T-cell (primary cell): Measurements from ENCODE around the gene C1orf185. TPM values are rescaled to one million over a fixed set of nuclear protein-coding genes. Genes with fewer than 3 reads are reported as not detected.
"Not testable (repeated sequence)": the region's sequence is repeated elsewhere in the genome, so short reads cannot be mapped to it uniquely, and the experiment has no call there.

Experiments used
- ATAC-seq, 4 experiments: fragments of 200-7000 bp in 3 of 4; fragments of 150-1000 bp in 1 of 4; cut with Tn5 transposase; replicated peaks in 1 of 4; 1 replicate in 3 of 4; 2 replicates in 1 of 4; pipeline ENCODE4 v1.10.0; 2021; ENCODE audit warnings: moderate library complexity in 3 of 4, mild to moderate bottlenecking in 2 of 4, moderate number of reproducible peaks in 1 of 4
- CTCF ChIA-PET, 2 donors: fragments of 300-600 bp; sonication (Branson Sonifier 250); formaldehyde crosslinking; loops; one replicate each; lab custom pipeline; 2022; ENCODE audit warnings: antibody characterized with exemption in 2 of 2; lab: Charles Lee
- POLR2A ChIA-PET, 2 donors: fragments of 300-600 bp; sonication (Branson Sonifier 250); formaldehyde crosslinking; loops; one replicate each; lab custom pipeline; 2022; ENCODE audit warnings: antibody characterized with exemption in 2 of 2; lab: Charles Lee
- DNase-seq, 35 experiments: peaks; one replicate each; pipeline versions ENCODE4 v3.0.0 to v3.0.0-alpha.2; 2013 to 2023
- H3K27ac ChIP-seq: one replicate; pipeline ENCODE4 v1.5.1; 2013; ENCODE audit warnings: low read length
- H3K27me3 ChIP-seq, 2 experiments: replicated peaks in 1 of 2; 1 replicate in 1 of 2; 2 replicates in 1 of 2; pipeline versions ENCODE4 v1.6.1 to v1.7.0; 2013; ENCODE audit warnings: low read length in 1 of 2, mixed read lengths in 1 of 2; ENCODE audit not compliant: control insufficient read depth in 2 of 2, insufficient read depth in 2 of 2; ENCODE audit errors: extremely low read depth in 1 of 2
- H3K36me3 ChIP-seq, 2 donors: 1 replicate in 1 of 2; 2 replicates in 1 of 2; pipeline versions ENCODE4 v1.6.1 to v1.7.0; 2013; ENCODE audit warnings: low read length in 1 of 2; ENCODE audit not compliant: control insufficient read depth in 2 of 2, insufficient read depth in 1 of 2; ENCODE audit errors: extremely low read depth in 1 of 2
- H3K4me1 ChIP-seq, 2 experiments: 1 replicate in 1 of 2; 2 replicates in 1 of 2; pipeline versions ENCODE4 v1.6.1 to v1.7.0; 2013; ENCODE audit warnings: low read length in 2 of 2, mixed read lengths in 1 of 2; ENCODE audit not compliant: insufficient read depth in 2 of 2, control insufficient read depth in 1 of 2; ENCODE audit errors: extremely low read depth in 1 of 2
- H3K4me3 ChIP-seq, 2 donors: 1 replicate in 1 of 2; 2 replicates in 1 of 2; pipeline versions ENCODE4 v1.5.1 to v1.7.0; 2013; ENCODE audit warnings: mild to moderate bottlenecking in 2 of 2, low read length in 1 of 2, moderate library complexity in 1 of 2; ENCODE audit not compliant: control insufficient read depth in 1 of 2; ENCODE audit errors: extremely low read depth in 1 of 2
- H3K9me3 ChIP-seq: 2 replicates; pipeline ENCODE4 v1.7.0; 2013
- H3K27ac Mint-ChIP-seq, 2 donors: one replicate each; pipeline ENCODE4 v1.8.0; 2020 to 2021; ENCODE audit warnings: mild to moderate bottlenecking in 2 of 2, mixed read lengths in 2 of 2
- H3K27me3 Mint-ChIP-seq, 2 donors: one replicate each; pipeline ENCODE4 v1.8.0; 2021 to 2022; ENCODE audit warnings: mixed read lengths in 2 of 2
- H3K36me3 Mint-ChIP-seq: one replicate; pipeline ENCODE4 v1.8.0; 2021; ENCODE audit warnings: mixed read lengths
- H3K4me1 Mint-ChIP-seq, 3 donors: one replicate each; pipeline ENCODE4 v1.8.0; 2020 to 2022; ENCODE audit warnings: mixed read lengths in 3 of 3, mild to moderate bottlenecking in 1 of 3
- H3K4me3 Mint-ChIP-seq, 3 donors: one replicate each; pipeline ENCODE4 v1.8.0; 2020 to 2022; ENCODE audit warnings: mild to moderate bottlenecking in 3 of 3, mixed read lengths in 3 of 3, moderate library complexity in 3 of 3
- H3K9me3 Mint-ChIP-seq, 3 donors: one replicate each; pipeline ENCODE4 v1.8.0; 2020 to 2022; ENCODE audit warnings: mixed read lengths in 3 of 3
- WGBS: methylation state at CpG from one replicate; pipeline ENCODE4 v1.1.5; 2013; ENCODE audit warnings: missing lambda C conversion rate; ENCODE audit not compliant: insufficient coverage; 5-methylcytosine and 5-hydroxymethylcytosine counted together
- total RNA-seq, 35 experiments: library from RNA in 6 of 35; stranded (reverse) in 6 of 35; fragments of 120-200 nt in 1 of 35; gene quantifications; one replicate each; pipeline versions ENCODE4 v1.2.1 to v1.2.4 and lab custom pipeline; 2013 to 2026

The C1orf185 gene
- total RNA-seq, 5 donors from 2014 or later (not counting 1 experiment from before 2014, with no cell fraction given): not detected

GRCh38 chr1:51120629-51121028 is 18.6 kb downstream of the C1orf185 start:
- Mint-ChIP-seq H3K4me3 (no peak overlapping the region), H3K36me3 (no peaks in the 10 kb centered on the region), H3K27ac (no peak overlapping the region), H3K27me3 (peaks cover 9 to 15% of the 10 kb centered on the region in 2 donors), H3K9me3 (no peaks in the 10 kb centered on the region), H3K4me1 (no peaks in the 10 kb centered on the region)
- Histone ChIP-seq H3K27me3 (peaks cover 2 to 4% of the 10 kb centered on the region in 2 experiments), H3K4me3 (no peak overlapping the region), H3K36me3 (no peaks in the 10 kb centered on the region), H3K9me3 (no peaks in the 10 kb centered on the region), H3K4me1 (no peaks in the 10 kb centered on the region), H3K27ac (no peak overlapping the region)
- WGBS: no CpG with 5 or more reads among the region's 2 CpGs
- ChIA-PET CTCF (no interaction called here), POLR2A (no interaction called here)
- ATAC-seq (no peak), DNase-seq (no peak)

GRCh38 chr1:51127152-51127551 is 25.1 kb downstream of the C1orf185 start:
- ATAC-seq, H3K27me3 ChIP-seq, H3K4me3 ChIP-seq, H3K4me1 ChIP-seq, H3K4me1 Mint-ChIP-seq, CTCF ChIA-PET, H3K36me3 ChIP-seq, H3K9me3 Mint-ChIP-seq, H3K36me3 Mint-ChIP-seq, H3K27ac Mint-ChIP-seq, H3K9me3 ChIP-seq, H3K4me3 Mint-ChIP-seq, H3K27ac ChIP-seq, DNase-seq: not testable (repeated sequence)
- POLR2A ChIA-PET: interaction anchor here in 1 of 2 donors (0.6 kb wide), 1 partner anchor 28 kb away, joined by 3 read pairs; no protein-coding TSS in a partner anchor
- 100% methylated on average over 1 of the region's 7 CpGs for WGBS
- H3K27me3 Mint-ChIP-seq: peaks cover 11 to 24% of the 10 kb centered on the region in 2 donors

GRCh38 chr1:51131185-51131584 is 29.2 kb downstream of the C1orf185 start:
- Mint-ChIP-seq H3K4me3 (no peak overlapping the region), H3K27me3 (peaks cover 33 to 45% of the 10 kb centered on the region in 2 donors), H3K9me3 (peaks cover 8 to 28% (median 10%) of the 10 kb centered on the region in 3 donors), H3K36me3 (peaks cover 5% of the 10 kb centered on the region), H3K4me1 (no peaks in the 10 kb centered on the region), H3K27ac (no peak overlapping the region)
- no peak overlapping the region for H3K27ac ChIP-seq
- ATAC-seq: no peak
- CTCF ChIA-PET: no interaction called here
- no peaks in the 10 kb centered on the region for H3K4me1 ChIP-seq
- no peak overlapping the region for H3K4me3 ChIP-seq
- no peaks in the 10 kb centered on the region for H3K36me3 ChIP-seq
- POLR2A ChIA-PET: no interaction called here
- H3K27me3 ChIP-seq: peaks cover 0 to 4% of the 10 kb centered on the region in 2 experiments
- no CpG with 5 or more reads among the region's 3 CpGs for WGBS
- no peaks in the 10 kb centered on the region for H3K9me3 ChIP-seq
- no peak for DNase-seq

GRCh38 chr1:51133045-51133444 is 31.0 kb downstream of the C1orf185 start:
- H3K4me3 ChIP-seq: no peak overlapping the region
- Mint-ChIP-seq H3K4me3 (no peak overlapping the region), H3K4me1 (no peaks in the 10 kb centered on the region), H3K27ac (no peak overlapping the region), H3K9me3 (peaks cover 8 to 28% (median 10%) of the 10 kb centered on the region in 3 donors), H3K36me3 (peaks cover 5% of the 10 kb centered on the region), H3K27me3 (peaks cover 33 to 45% of the 10 kb centered on the region in 2 donors)
- WGBS: no CpG with 5 or more reads among the region's 2 CpGs
- no peak for DNase-seq
- ATAC-seq: no peak
- H3K4me1 ChIP-seq: no peaks in the 10 kb centered on the region
- POLR2A ChIA-PET: no interaction called here
- no peaks in the 10 kb centered on the region for H3K36me3 ChIP-seq
- CTCF ChIA-PET: no interaction called here
- H3K27ac ChIP-seq: no peak overlapping the region
- peaks cover 0 to 3% of the 10 kb centered on the region in 2 experiments for H3K27me3 ChIP-seq
- H3K9me3 ChIP-seq: no peaks in the 10 kb centered on the region

- H3K4me1 Mint-ChIP-seq, H3K4me3 ChIP-seq, ATAC-seq, CTCF ChIA-PET, H3K4me3 Mint-ChIP-seq, H3K27ac Mint-ChIP-seq, H3K36me3 ChIP-seq, DNase-seq, H3K27me3 ChIP-seq, H3K4me1 ChIP-seq, H3K36me3 Mint-ChIP-seq, POLR2A ChIA-PET, H3K9me3 ChIP-seq, H3K27ac ChIP-seq: not testable (repeated sequence)
- no CpG with 5 or more reads among the region's 2 CpGs for WGBS
- peaks cover 23 to 25% of the 10 kb centered on the region in 2 donors for H3K27me3 Mint-ChIP-seq
- peaks cover 5 to 15% (median 7%) of the 10 kb centered on the region in 3 donors for H3K9me3 Mint-ChIP-seq
Observed at GRCh38 chr1:51137696-51138095, 35.7 kb downstream of the C1orf185 start.

GRCh38 chr1:51139474-51139873 is 37.4 kb downstream of the C1orf185 start:
- ATAC-seq (no peak), DNase-seq (no peak)
- Histone ChIP-seq H3K4me3 (no peak overlapping the region), H3K4me1 (no peaks in the 10 kb centered on the region), H3K27ac (no peak overlapping the region), H3K27me3 (no peaks in the 10 kb centered on the region), H3K36me3 (no peaks in the 10 kb centered on the region), H3K9me3 (no peaks in the 10 kb centered on the region)
- Mint-ChIP-seq H3K9me3 (no peaks in the 10 kb centered on the region), H3K27me3 (peaks cover 17 to 22% of the 10 kb centered on the region in 2 donors), H3K4me3 (no peak overlapping the region), H3K36me3 (no peaks in the 10 kb centered on the region), H3K27ac (no peak overlapping the region), H3K4me1 (peaks cover 0 to 5% (median 0%) of the 10 kb centered on the region in 3 donors)
- no CpG with 5 or more reads among the region's 2 CpGs for WGBS
- ChIA-PET POLR2A (no interaction called here), CTCF (interaction anchor here in 1 of 2 donors (1.3 kb wide), 1 partner anchor 210 kb away, joined by 5 read pairs; no protein-coding TSS in a partner anchor)
